Measurements from ENCODE around the gene PANX2. TPM values are rescaled to one million over a fixed set of nuclear protein-coding genes. Genes with fewer than 3 reads are reported as not detected.
A peak's percentile ranks its signal among the peaks of the same experiment; 100 is the strongest.
"Not testable (repeated sequence)": the region's sequence is repeated elsewhere in the genome, so short reads cannot be mapped to it uniquely, and the experiment has no call there.

PANX2 gene
- total RNA-seq, 1 donor from 2014 or later = 0.30 TPM

DNA sequence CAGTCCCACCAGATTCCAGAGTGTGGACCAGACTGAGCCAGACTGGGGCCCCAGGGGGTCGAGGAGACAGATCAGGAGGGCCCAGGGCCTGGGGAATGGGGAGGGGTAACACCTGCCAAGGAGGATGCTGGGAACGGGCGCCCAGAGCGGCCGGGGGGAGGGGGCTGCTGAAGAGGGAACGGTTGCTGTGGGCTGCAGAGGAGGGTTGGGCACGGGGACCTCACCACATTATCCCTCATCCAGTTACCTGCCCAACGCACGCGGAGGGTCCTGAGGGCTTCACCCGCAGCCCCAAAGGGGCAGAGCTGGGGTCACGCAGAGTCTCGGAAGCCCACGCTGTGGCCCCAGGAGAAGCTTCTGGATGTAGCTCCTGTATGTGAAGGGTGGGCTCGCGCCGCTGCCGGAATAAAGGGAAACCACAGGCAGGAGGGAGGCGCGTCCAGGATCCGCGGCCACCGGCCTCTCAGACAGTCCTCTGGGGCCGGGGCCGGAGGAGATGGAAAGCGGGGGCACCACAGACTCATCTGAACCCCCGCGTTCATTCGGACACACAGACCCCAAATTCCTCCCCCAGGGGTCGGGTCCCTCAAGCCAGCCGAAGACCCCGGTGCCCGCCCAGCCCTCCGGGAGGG, 29.4 kb downstream of the PANX2 start:
- no peak for DNase-seq

DNA sequence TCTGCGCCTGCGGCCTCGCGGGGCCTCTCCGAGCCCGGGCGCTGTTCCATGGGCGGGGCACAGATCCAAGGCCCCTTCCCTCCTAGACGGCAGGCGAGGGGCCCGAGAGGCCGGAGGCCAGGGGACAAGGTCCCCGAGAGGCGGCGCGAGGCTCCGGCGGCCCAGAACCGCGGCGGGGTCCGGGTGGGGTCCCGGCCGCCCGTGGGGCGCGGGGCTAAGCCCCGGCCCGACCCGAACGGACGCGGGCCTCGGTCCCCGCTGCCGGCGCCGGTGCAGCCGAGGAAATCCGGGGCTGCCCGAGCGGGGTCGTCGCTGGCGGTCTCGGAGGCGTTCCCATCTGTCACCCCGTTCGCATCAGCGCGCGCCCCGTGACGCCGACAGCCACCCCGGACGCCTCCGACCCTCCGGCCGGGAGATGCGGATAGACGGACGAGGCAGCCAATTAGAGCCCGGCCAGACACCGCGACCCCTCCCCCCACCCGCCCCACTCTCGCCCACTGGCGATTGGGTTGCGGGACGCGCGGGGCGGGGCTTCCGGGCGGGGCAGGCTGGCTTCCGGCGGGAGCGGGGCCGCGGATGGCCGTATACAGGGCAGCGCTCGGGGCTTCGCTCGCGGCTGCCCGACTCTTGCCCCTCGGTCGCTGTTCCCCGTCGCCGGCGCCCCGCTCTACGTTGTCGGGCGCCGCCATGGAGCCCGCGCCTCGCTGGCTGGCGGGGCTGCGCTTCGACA, 30.1 kb downstream of the PANX2 start, which contains the start of gene SELENOO:
SELENOO (plus strand) TSS at position 551 of the 730 bp plus-strand sequence; CDS start at position 577, 26 bp downstream.
- DNase-seq = peak; percentile 55

- DNase-seq = no peak
Measured at GRCh38 chr22:50201191-50202129, 30.9 kb downstream of the PANX2 start.

- DNase-seq = no peak
Measured at GRCh38 chr22:50202130-50202666, 31.7 kb downstream of the PANX2 start.

- no peak for DNase-seq
Measured at GRCh38 chr22:50203288-50203687, 32.8 kb downstream of the PANX2 start.

DNA sequence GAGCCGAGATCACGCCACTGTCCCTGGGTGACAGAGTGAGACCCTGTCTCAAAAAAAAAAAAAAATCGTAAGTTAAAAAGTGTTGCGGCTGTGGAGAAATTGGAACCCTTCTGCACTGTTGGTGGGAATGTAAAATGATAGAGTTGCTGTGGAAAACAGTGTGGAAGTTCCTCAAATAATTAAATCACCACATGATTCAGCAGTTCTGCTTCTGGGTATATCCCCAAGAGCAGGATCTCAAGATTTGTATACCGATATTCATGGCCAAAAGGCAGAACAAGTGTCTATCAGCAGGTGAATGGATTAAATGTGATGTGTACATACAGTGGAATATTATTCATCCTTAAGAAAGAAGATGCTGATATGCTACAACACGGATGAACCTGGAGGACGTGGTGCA, 34.0 kb downstream of the PANX2 start:
- no peak for DNase-seq

GRCh38 chr22:50204998-50205397, 34.5 kb downstream of the PANX2 start:
- DNase-seq = not testable (repeated sequence)

- no peak for DNase-seq
Measured at GRCh38 chr22:50205781-50206569, 35.4 kb downstream of the PANX2 start.

- DNase-seq = no peak
Measured at GRCh38 chr22:50206599-50206998, 36.1 kb downstream of the PANX2 start.

- no peak for DNase-seq
Measured at GRCh38 chr22:50207383-50208140, 37.0 kb downstream of the PANX2 start.

GRCh38 chr22:50208430-50208938, 38.0 kb downstream of the PANX2 start:
- no peak for DNase-seq

DNA sequence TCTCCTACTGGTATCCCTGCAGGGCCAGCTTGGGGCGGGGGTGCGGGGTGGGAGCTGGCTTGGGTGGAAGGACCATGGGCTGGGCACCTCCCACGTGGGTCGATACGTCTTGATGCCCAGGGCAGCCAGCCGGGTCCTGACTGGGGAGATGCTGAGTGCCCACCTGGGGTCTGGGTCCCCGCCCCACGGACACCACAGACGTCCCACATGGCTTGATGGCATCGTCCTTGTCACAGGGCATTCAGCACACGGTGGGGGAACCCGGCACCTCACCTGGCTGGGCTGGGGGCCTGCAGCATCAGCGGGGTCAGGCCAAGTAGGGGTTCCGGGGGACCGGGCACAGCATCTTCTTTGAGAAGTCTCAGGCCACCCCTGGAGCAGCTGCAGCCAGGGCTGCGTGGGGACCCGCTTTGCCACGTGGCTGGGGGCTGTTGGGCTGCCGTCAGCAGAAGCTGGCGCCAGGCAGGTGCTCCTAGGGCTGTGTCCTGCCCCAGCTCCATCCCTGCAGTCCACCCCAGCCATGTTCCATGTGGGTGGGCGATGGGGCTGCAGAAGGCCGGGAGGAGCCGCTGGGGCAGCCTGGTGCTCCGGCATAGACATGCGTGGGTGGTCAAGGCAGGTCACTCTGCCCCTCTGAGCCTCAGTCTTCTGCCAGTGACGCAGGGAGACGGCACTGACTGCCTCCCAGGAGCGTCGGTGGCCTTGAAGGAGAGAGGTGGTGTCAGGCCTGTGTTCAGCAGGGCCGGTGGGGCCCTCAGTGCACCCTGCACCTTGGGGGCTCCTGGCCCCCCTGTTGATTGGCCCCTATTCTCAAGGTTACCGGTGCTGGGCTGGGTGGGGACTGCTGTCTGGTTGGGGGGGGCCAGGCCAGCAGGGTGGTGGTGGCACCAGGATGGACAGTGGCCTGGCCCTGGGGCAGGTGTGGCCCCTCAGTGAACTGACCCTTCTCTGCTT, 38.7 kb downstream of the PANX2 start:
- DNase-seq = no peak

- no peak for DNase-seq
Measured at GRCh38 chr22:50209893-50210292, 39.4 kb downstream of the PANX2 start.

- no peak for DNase-seq
Measured at GRCh38 chr22:50210378-50211139, 40.0 kb downstream of the PANX2 start.

GRCh38 chr22:50211147-50211546, 40.6 kb downstream of the PANX2 start:
- no peak for DNase-seq

- no peak for DNase-seq
Measured at GRCh38 chr22:50213263-50213662, 42.7 kb downstream of the PANX2 start.

GRCh38 chr22:50215297-50216054, 44.9 kb downstream of the PANX2 start:
- DNase-seq = peak; percentile 13

Data from skin of body (tissue), 2 donors.